ENCODE results near the gene MCF2L2.
A peak's percentile ranks its signal among the peaks of the same experiment; 100 is the strongest.
"Not testable (repeated sequence)": the region's sequence is repeated elsewhere in the genome, so short reads cannot be mapped to it uniquely, and the experiment has no call there.

MCF2L2 gene

GRCh38 chr3:183428447-183429211, at the start of gene MCF2L2:
Gene MCF2L2 (minus strand): TSS chr3:183428619. CDS start chr3:183427977, 642 bp downstream.
- Mint-ChIP-seq H3K27me3 (peaks cover 20% of the 10 kb centered on the region), H3K4me1 (peaks cover 52% of the 10 kb centered on the region), H3K4me3 (peak within 1 kb of the TSS; percentile 85), H3K9me3 (no peaks in the 10 kb centered on the region), H3K36me3 (ENCODE audit: low read depth) (no peaks in the 10 kb centered on the region), H3K27ac (peak within 1 kb of the TSS; percentile 47)
- peak; percentile 81 for DNase-seq
- peak; percentile 85 for ATAC-seq

- Mint-ChIP-seq H3K9me3 (no peaks in the 10 kb centered on the region), H3K27ac (no peak overlapping the region), H3K36me3 (ENCODE audit: low read depth) (no peaks in the 10 kb centered on the region), H3K27me3 (no peaks in the 10 kb centered on the region), H3K4me3 (no peak overlapping the region), H3K4me1 (no peaks in the 10 kb centered on the region)
- DNase-seq (no peak), ATAC-seq (no peak)
These were observed 49.5 kb upstream of the MCF2L2 start for GRCh38 chr3:183477801-183478456.

GRCh38 chr3:183475764-183476162, 47.3 kb upstream of the MCF2L2 start:
- not testable (repeated sequence) for H3K4me3 Mint-ChIP-seq; ATAC-seq; H3K9me3 Mint-ChIP-seq; H3K27ac Mint-ChIP-seq; DNase-seq; H3K27me3 Mint-ChIP-seq; H3K36me3 Mint-ChIP-seq (ENCODE audit: low read depth); H3K4me1 Mint-ChIP-seq

GRCh38 chr3:183475016-183475763, 46.8 kb upstream of the MCF2L2 start:
- ATAC-seq (no peak), DNase-seq (no peak)
- Mint-ChIP-seq H3K9me3 (no peaks in the 10 kb centered on the region), H3K36me3 (ENCODE audit: low read depth) (no peaks in the 10 kb centered on the region), H3K4me3 (no peak overlapping the region), H3K27me3 (no peaks in the 10 kb centered on the region), H3K27ac (no peak overlapping the region), H3K4me1 (peaks cover under 1% of the 10 kb centered on the region)

- Mint-ChIP-seq H3K9me3 (no peaks in the 10 kb centered on the region), H3K4me3 (no peak overlapping the region), H3K27ac (no peak overlapping the region), H3K36me3 (ENCODE audit: low read depth) (no peaks in the 10 kb centered on the region), H3K27me3 (no peaks in the 10 kb centered on the region), H3K4me1 (peaks cover 8% of the 10 kb centered on the region)
- no peak for DNase-seq
- ATAC-seq = no peak
These were observed 45.5 kb upstream of the MCF2L2 start for GRCh38 chr3:183473969-183474368.

GRCh38 chr3:183472155-183472554, 43.7 kb upstream of the MCF2L2 start:
- ATAC-seq (no peak), DNase-seq (no peak)
- Mint-ChIP-seq H3K4me3 (no peak overlapping the region), H3K36me3 (ENCODE audit: low read depth) (no peaks in the 10 kb centered on the region), H3K27ac (no peak overlapping the region), H3K4me1 (peaks cover 23% of the 10 kb centered on the region), H3K27me3 (no peaks in the 10 kb centered on the region), H3K9me3 (no peaks in the 10 kb centered on the region)

GRCh38 chr3:183468424-183468823, 40.0 kb upstream of the MCF2L2 start:
- Mint-ChIP-seq H3K4me3 (no peak overlapping the region), H3K27me3 (peaks cover 2% of the 10 kb centered on the region), H3K4me1 (peaks cover 23% of the 10 kb centered on the region), H3K27ac (peak overlapping the region; percentile 66), H3K9me3 (no peaks in the 10 kb centered on the region), H3K36me3 (ENCODE audit: low read depth) (no peaks in the 10 kb centered on the region)
- DNase-seq (no peak), ATAC-seq (peak; percentile 48)

- Mint-ChIP-seq H3K27me3 (peaks cover 2% of the 10 kb centered on the region), H3K27ac (no peak overlapping the region), H3K9me3 (no peaks in the 10 kb centered on the region), H3K4me1 (peaks cover 23% of the 10 kb centered on the region), H3K36me3 (ENCODE audit: low read depth) (no peaks in the 10 kb centered on the region), H3K4me3 (no peak overlapping the region)
- ATAC-seq (no peak), DNase-seq (no peak)
These were observed 38.2 kb upstream of the MCF2L2 start for GRCh38 chr3:183466575-183466974.

GRCh38 chr3:183465710-183466109, 37.3 kb upstream of the MCF2L2 start:
- not testable (repeated sequence) for ATAC-seq, H3K27ac Mint-ChIP-seq

GRCh38 chr3:183464480-183464879, 36.1 kb upstream of the MCF2L2 start:
- Mint-ChIP-seq H3K27me3 (peaks cover 2% of the 10 kb centered on the region), H3K27ac (no peak overlapping the region), H3K36me3 (ENCODE audit: low read depth) (no peaks in the 10 kb centered on the region), H3K4me3 (no peak overlapping the region), H3K9me3 (no peaks in the 10 kb centered on the region), H3K4me1 (peaks cover 20% of the 10 kb centered on the region)
- ATAC-seq = no peak
- DNase-seq = no peak

More at GRCh38 chr3:183465710-183466109, 37.3 kb upstream of the MCF2L2 start:
- not testable (repeated sequence) for H3K9me3 Mint-ChIP-seq; DNase-seq; H3K27me3 Mint-ChIP-seq; H3K4me3 Mint-ChIP-seq; H3K36me3 Mint-ChIP-seq (ENCODE audit: low read depth)
- peaks cover 23% of the 10 kb centered on the region for H3K4me1 Mint-ChIP-seq

- Mint-ChIP-seq H3K27me3 (peaks cover 2% of the 10 kb centered on the region), H3K4me1 (no peaks in the 10 kb centered on the region), H3K4me3 (no peak overlapping the region), H3K9me3 (no peaks in the 10 kb centered on the region), H3K27ac (no peak overlapping the region), H3K36me3 (ENCODE audit: low read depth) (peaks cover under 1% of the 10 kb centered on the region)
- ATAC-seq (no peak), DNase-seq (no peak)
These were observed 31.9 kb upstream of the MCF2L2 start for GRCh38 chr3:183460081-183461055.

- no peaks in the 10 kb centered on the region for H3K27me3 Mint-ChIP-seq
- H3K27ac Mint-ChIP-seq = no peak overlapping the region
- no peak overlapping the region for H3K4me3 Mint-ChIP-seq
- no peaks in the 10 kb centered on the region for H3K4me1 Mint-ChIP-seq
- ATAC-seq (no peak), DNase-seq (no peak)
- no peaks in the 10 kb centered on the region for H3K9me3 Mint-ChIP-seq
- peaks cover 3% of the 10 kb centered on the region for H3K36me3 Mint-ChIP-seq (ENCODE audit: low read depth)
These were observed 26.7 kb upstream of the MCF2L2 start for GRCh38 chr3:183455089-183455488.

GRCh38 chr3:183454064-183454463, 25.6 kb upstream of the MCF2L2 start:
- Mint-ChIP-seq H3K4me1 (no peaks in the 10 kb centered on the region), H3K27ac (no peak overlapping the region), H3K9me3 (no peaks in the 10 kb centered on the region), H3K27me3 (no peaks in the 10 kb centered on the region), H3K36me3 (ENCODE audit: low read depth) (peaks cover 3% of the 10 kb centered on the region), H3K4me3 (no peak overlapping the region)
- no peak for DNase-seq
- no peak for ATAC-seq

- Mint-ChIP-seq H3K9me3 (no peaks in the 10 kb centered on the region), H3K27ac (no peak overlapping the region), H3K27me3 (no peaks in the 10 kb centered on the region), H3K4me3 (no peak overlapping the region), H3K4me1 (peaks cover 17% of the 10 kb centered on the region), H3K36me3 (ENCODE audit: low read depth) (no peaks in the 10 kb centered on the region)
- no peak for ATAC-seq
- DNase-seq = no peak
These were observed 21.4 kb upstream of the MCF2L2 start for GRCh38 chr3:183449791-183450190.

All from activated naive CD8-positive, alpha-beta T cell treated with anti-CD3 and anti-CD28 coated beads, Interleukin-2, amount 50 U/mL, for 24 hours (primary cell).